ENCODE measurements around the gene ANGEL1. TPM values are rescaled to one million over a fixed set of nuclear protein-coding genes. Genes with fewer than 3 reads are reported as not detected.

ANGEL1 gene
- total and polyA plus RNA-seq, 10 donors: 7.4 to 76.8 (median 47.2) TPM

DNA sequence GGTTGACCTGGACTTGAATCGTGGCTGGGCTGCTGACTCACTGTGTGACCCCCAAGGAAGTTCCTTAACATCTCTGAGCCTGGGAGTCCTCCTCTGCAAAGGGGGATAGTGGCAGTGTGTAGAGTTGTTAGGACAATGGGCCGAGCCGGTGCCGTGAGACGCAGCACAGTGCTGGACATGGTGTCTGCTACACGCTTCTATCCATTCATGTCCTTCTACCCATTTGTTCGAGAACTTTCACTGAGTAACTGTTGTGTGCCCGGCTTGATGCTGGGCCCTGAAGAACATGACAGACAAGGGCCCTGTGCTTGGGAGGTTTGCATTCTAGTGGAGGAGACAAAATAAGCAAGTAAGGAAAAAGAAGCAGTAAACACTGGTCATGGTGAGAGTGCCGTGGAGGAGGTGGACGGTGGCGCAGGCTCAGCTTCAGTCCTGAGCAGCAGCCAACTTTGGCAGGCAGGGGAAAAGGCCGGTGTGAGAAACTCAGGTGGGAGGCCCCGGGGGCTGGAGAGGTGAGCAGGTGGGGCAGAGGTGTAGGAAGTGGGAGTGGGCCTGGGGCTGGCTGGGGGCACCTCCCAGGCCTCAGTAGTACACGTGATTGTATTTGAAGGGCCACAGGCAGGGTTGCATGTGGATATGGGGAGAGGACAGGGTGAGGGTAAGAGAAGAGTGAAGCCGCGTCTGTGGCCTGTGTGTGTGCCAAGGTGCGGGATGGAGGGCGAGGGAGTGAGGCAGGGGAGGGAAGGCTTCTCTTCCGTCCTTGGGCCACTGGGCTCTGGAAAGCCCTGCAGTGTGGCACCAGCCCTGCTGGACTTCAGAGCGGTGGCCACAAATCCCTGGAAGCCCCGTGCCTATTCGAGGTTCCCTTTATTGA lies 37.6 kb downstream of the ANGEL1 start:
- Histone ChIP-seq H3K4me1 (peaks cover 7 to 99% (median 57%) of the 10 kb centered on the region in 6 donors), H3K4me3 (no peak overlapping the region), H3K27me3 (replicated peaks in 1 of 7) (peaks cover 0 to 8% (median 0%) of the 10 kb centered on the region in 7 donors), H3K36me3 (peaks cover 0 to 41% (median 0%) of the 10 kb centered on the region in 6 donors), H3K27ac (peak overlapping the region in 6 of 8 donors; percentile 5 to 85 (median 75)), H3K9me3 (no peaks in the 10 kb centered on the region)
- TF ChIP-seq CTCF (IDR thresholded peaks at IDR 0.05 in 8 of 11, conservative IDR thresholded peaks at IDR 0.05 in 3 of 11) (no peak), POLR2A (IDR thresholded peaks at IDR 0.05) (no peak), POLR2AphosphoS5 (IDR thresholded peaks at IDR 0.05) (no peak)
- WGBS, 5 donors: 81 to 94% (median 86%) methylated on average over 19 to 22 of the region's 22 CpGs
- intact Hi-C loops (cut with DNase I; ENCODE audit: low total_unique reads): loop anchor here (5.0 kb wide), 1 partner anchor 58 kb away; no protein-coding TSS in a partner anchor
- DNase-seq: peak; percentile 67

- TF ChIP-seq POLR2AphosphoS5 (IDR thresholded peaks at IDR 0.05): no peak
- TF ChIP-seq POLR2A (IDR thresholded peaks at IDR 0.05): no peak
- no peak for TF ChIP-seq CTCF (IDR thresholded peaks at IDR 0.05 in 8 of 11, conservative IDR thresholded peaks at IDR 0.05 in 3 of 11)
- no peak overlapping the region for H3K4me3 ChIP-seq
- no peaks in the 10 kb centered on the region for H3K9me3 ChIP-seq
- WGBS, 5 donors: 83 to 88% (median 85%) methylated on average over 15 to 18 of the region's 18 CpGs
- peaks cover 0 to 8% (median 0%) of the 10 kb centered on the region in 7 donors for H3K27me3 ChIP-seq (replicated peaks in 1 of 7)
- intact Hi-C loops (cut with DNase I; ENCODE audit: low total_unique reads): loop anchor here (5.0 kb wide), 1 partner anchor 57 kb away; no protein-coding TSS in a partner anchor
- peaks cover 7 to 99% (median 62%) of the 10 kb centered on the region in 6 donors for H3K4me1 ChIP-seq
- H3K36me3 ChIP-seq: peaks cover 0 to 34% (median 0%) of the 10 kb centered on the region in 6 donors
- DNase-seq: peak; percentile 48
- peak overlapping the region in 6 of 8 donors; percentile 38 to 85 (median 78) for H3K27ac ChIP-seq
Observed at GRCh38 chr14:76773956-76774820, 38.5 kb downstream of the ANGEL1 start.

DNA sequence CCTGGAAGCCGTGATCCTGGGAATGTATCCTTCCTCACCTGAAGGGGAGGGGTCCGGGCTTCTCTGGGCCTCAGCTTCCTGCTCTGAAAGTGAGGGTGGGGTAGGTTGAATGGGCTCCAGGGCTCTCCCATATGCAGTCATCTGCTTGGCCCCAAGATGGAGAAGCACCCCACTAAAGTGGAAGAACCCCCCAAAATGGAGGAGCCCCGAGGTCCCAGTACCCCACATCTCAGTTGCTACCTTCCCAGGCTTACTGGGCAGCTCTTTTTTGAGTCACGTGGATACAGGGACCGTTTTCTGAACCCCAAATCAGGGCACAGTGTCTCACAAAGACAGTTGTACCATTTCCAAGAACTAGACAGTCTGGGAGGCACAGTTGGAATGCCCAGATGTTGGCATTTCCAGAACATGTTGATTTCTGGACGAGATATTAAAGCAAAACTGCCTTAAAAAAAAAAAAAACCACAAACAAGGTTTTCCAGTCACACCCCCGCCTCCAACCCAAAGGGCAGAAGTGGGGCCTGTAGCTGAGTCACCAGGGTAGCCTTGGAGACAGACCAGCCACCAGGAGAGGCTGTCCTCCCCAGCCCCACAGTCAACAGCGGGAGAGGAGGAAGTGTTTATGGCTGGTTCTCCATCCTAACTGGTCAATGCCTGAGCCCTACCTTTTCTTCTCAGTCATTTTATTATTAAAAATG lies 39.3 kb downstream of the ANGEL1 start:
- peak overlapping the region; percentile 19 to 85 (median 75) for H3K27ac ChIP-seq
- intact Hi-C loops (cut with DNase I; ENCODE audit: low total_unique reads): loop anchor here (5.0 kb wide), 1 partner anchor 56 kb away; no protein-coding TSS in a partner anchor
- H3K36me3 ChIP-seq: peaks cover 0 to 26% (median 0%) of the 10 kb centered on the region in 6 donors
- peak overlapping the region in 1 of 8 donors; percentile 9 for H3K4me3 ChIP-seq
- peak; percentile 77 for DNase-seq
- TF ChIP-seq POLR2A (IDR thresholded peaks at IDR 0.05): no peak
- whole genome bisulfite sequencing, 5 donors: 16 to 37% (median 21%) methylated on average over 8 of the region's 8 CpGs
- H3K9me3 ChIP-seq: no peaks in the 10 kb centered on the region
- H3K27me3 ChIP-seq (replicated peaks in 1 of 7): peaks cover 0 to 8% (median 0%) of the 10 kb centered on the region in 7 donors
- peaks cover 15 to 99% (median 66%) of the 10 kb centered on the region in 6 donors for H3K4me1 ChIP-seq
